ENCODE data around the gene NFKBIZ.

Gene NFKBIZ

DNA sequence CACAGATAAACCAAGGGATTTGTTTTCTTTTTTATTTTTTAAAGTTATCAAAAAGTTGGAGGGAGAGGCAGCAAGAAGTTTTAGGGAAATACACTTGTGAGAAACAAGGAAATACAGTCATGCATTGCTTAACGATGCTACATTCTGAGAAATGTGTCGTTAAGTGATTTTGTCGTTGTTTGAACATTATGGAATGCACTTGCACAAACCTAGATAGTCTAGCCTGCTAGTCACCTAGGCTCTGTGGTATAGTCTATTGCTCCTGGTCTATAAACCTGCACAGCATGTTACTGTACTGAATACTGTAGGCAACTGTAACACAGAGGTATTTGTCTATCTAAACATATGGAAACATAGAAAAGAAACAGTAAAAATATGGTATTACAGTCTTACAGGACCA lies 2.0 kb upstream of the NFKBIZ start:
- DNase-seq (ENCODE audit: low spot score): no peak
- no peak for TF ChIP-seq CTCF (IDR thresholded peaks at IDR 0.05; ENCODE audit: borderline replicate concordance, control extremely low read depth, extremely low read depth, insufficient read depth, missing control alignments)
- in situ Hi-C loops (cut with MboI; ENCODE audit: low sequenced_read_pairs, unreplicated experiment): no loop called here

- in situ Hi-C loops (cut with MboI; ENCODE audit: low sequenced_read_pairs, unreplicated experiment): no loop called here
- DNase-seq (ENCODE audit: low spot score): no peak
These were observed 988 bp upstream of the NFKBIZ start for GRCh38 chr3:101848326-101848725.

GRCh38 chr3:101849714-101850245 lies 466 bp downstream of the NFKBIZ start:
- peak; percentile 43 for TF ChIP-seq CTCF (IDR thresholded peaks at IDR 0.05; ENCODE audit: borderline replicate concordance, control extremely low read depth, extremely low read depth, insufficient read depth, missing control alignments)
- DNase-seq (ENCODE audit: low spot score): peak; percentile 46
- in situ Hi-C loops (cut with MboI; ENCODE audit: low sequenced_read_pairs, unreplicated experiment): no loop called here

More at GRCh38 chr3:101848326-101848725, 988 bp upstream of the NFKBIZ start:
- no peak for TF ChIP-seq CTCF (IDR thresholded peaks at IDR 0.05; ENCODE audit: borderline replicate concordance, control extremely low read depth, extremely low read depth, insufficient read depth, missing control alignments)

GRCh38 chr3:101850246-101851051 lies 1.1 kb downstream of the NFKBIZ start:
- TF ChIP-seq CTCF (IDR thresholded peaks at IDR 0.05; ENCODE audit: borderline replicate concordance, control extremely low read depth, extremely low read depth, insufficient read depth, missing control alignments): no peak
- peak; percentile 38 for DNase-seq (ENCODE audit: low spot score)
- in situ Hi-C loops (cut with MboI; ENCODE audit: low sequenced_read_pairs, unreplicated experiment): no loop called here

- DNase-seq (ENCODE audit: low spot score): no peak
- no peak for TF ChIP-seq CTCF (IDR thresholded peaks at IDR 0.05; ENCODE audit: borderline replicate concordance, control extremely low read depth, extremely low read depth, insufficient read depth, missing control alignments)
- in situ Hi-C loops (cut with MboI; ENCODE audit: low sequenced_read_pairs, unreplicated experiment): no loop called here
These were observed 1.9 kb downstream of the NFKBIZ start for GRCh38 chr3:101851072-101851770.

DNA sequence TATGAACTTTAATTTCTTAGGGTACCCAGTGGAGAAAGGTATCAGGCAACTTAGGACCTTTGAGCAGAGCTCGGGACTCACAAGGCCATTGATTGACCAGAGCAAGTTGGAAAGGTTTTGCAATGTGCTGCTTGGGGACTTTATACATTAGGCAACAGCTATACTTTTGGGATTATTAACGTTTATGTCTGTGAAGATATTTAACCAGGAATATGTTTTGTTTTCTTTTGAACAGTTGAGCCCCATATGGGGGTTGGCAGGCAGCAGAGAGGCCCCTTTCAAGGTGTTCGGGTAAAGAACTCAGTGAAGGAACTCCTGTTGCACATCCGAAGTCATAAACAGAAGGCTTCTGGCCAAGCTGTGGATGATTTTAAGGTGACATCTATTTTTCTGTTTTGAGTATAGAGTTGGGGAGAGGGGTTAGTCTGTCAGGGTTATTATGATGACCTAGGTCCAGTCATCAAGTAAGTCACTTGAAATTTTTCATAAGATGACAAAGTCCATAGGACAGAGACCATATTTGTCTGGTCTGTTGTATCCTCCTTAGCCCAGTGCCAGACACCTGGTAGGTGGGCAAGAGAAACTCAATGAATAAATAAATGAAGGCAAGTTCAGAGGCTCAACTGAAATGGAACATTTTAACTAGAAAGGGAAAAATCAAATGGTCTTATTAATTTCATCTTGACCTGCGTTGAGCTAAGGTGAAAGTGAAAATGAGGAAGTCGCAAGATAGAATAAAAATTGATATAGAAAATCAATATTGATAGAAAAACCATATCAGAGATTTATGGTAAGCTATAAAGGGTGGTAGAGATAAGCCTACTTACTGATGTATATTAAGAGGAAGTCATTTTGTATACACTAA lies 2.8 kb downstream of the NFKBIZ start:
- in situ Hi-C loops (cut with MboI; ENCODE audit: low sequenced_read_pairs, unreplicated experiment): no loop called here
- no peak for TF ChIP-seq CTCF (IDR thresholded peaks at IDR 0.05; ENCODE audit: borderline replicate concordance, control extremely low read depth, extremely low read depth, insufficient read depth, missing control alignments)
- DNase-seq (ENCODE audit: low spot score): no peak

Data from GM13976 (cell line).